ENCODE measurements around the gene TFB1M.
A peak's percentile ranks its signal among the peaks of the same experiment; 100 is the strongest.
"Not testable (repeated sequence)": the region's sequence is repeated elsewhere in the genome, so short reads cannot be mapped to it uniquely, and the experiment has no call there.

TFB1M gene

GRCh38 chr6:155329460-155330132 is 15.3 kb upstream of the TFB1M start:
- DNase-seq = no peak

GRCh38 chr6:155328539-155329459 is 14.5 kb upstream of the TFB1M start:
- DNase-seq = no peak

- DNase-seq = no peak
These were observed 13.8 kb upstream of the TFB1M start for GRCh38 chr6:155328074-155328538.

GRCh38 chr6:155327326-155328073 is 13.2 kb upstream of the TFB1M start:
- peak; percentile 89 for DNase-seq

GRCh38 chr6:155325700-155326516 is 11.6 kb upstream of the TFB1M start:
- DNase-seq = no peak

- no peak for DNase-seq
These were observed 10.7 kb upstream of the TFB1M start for GRCh38 chr6:155324993-155325392.

- DNase-seq = no peak
These were observed 9.9 kb upstream of the TFB1M start for GRCh38 chr6:155324172-155324571.

- DNase-seq = no peak
These were observed 5.6 kb upstream of the TFB1M start for GRCh38 chr6:155319902-155320301.

GRCh38 chr6:155317186-155317585 is 2.9 kb upstream of the TFB1M start:
- peak; percentile 57 for DNase-seq

GRCh38 chr6:155316419-155316818 is 2.1 kb upstream of the TFB1M start:
- no peak for DNase-seq

GRCh38 chr6:155315516-155315871 is 1.2 kb upstream of the TFB1M start:
- peak; percentile 33 for DNase-seq

- peak; percentile 96 for DNase-seq
These were observed 660 bp upstream of the TFB1M start for GRCh38 chr6:155314773-155315515.

GRCh38 chr6:155313602-155314091 is 637 bp downstream of the TFB1M start:
- peak; percentile 73 for DNase-seq

- DNase-seq = not testable (repeated sequence)
These were observed 1.3 kb downstream of the TFB1M start for GRCh38 chr6:155312950-155313349.

GRCh38 chr6:155311583-155311982 is 2.7 kb downstream of the TFB1M start:
- DNase-seq = no peak

GRCh38 chr6:155311086-155311485 is 3.2 kb downstream of the TFB1M start:
- peak; percentile 34 for DNase-seq

- no peak for DNase-seq
These were observed 3.7 kb downstream of the TFB1M start for GRCh38 chr6:155310596-155310995.

GRCh38 chr6:155309150-155309549 is 5.1 kb downstream of the TFB1M start:
- no peak for DNase-seq

- DNase-seq = no peak
These were observed 7.3 kb downstream of the TFB1M start for GRCh38 chr6:155306958-155307357.

- DNase-seq = no peak
These were observed 10.9 kb downstream of the TFB1M start for GRCh38 chr6:155303361-155303870.

GRCh38 chr6:155301867-155302266 is 12.4 kb downstream of the TFB1M start:
- no peak for DNase-seq

All from hematopoietic multipotent progenitor cell treated with erythropoietin and hydrocortisone succinate and interleukin-3 and kit ligand, for 4 days (in vitro differentiated cells).